Endothelial cell of umbilical vein (primary cell): ENCODE data around the gene HECW1. TPM values are rescaled to one million over a fixed set of nuclear protein-coding genes. Genes with fewer than 3 reads are reported as not detected.

ENCODE experiments used
- BruUV-seq: library from RNA; stranded (reverse); fragments of 400-500 nt; replicated peaks from 2 replicates; lab custom pipeline; 2021; lab: Mats Ljungman, UMichigan
- CTCF ChIA-PET: fragments of 300-600, 350-600 bp; sonication (Branson Sonifier 250); formaldehyde crosslinking; loops from one replicate; lab custom pipeline; 2021; ENCODE audit warnings: antibody characterized with exemption, inconsistent platforms; lab: Charles Lee
- POLR2A ChIA-PET: fragments of 300-600, 350-600 bp; sonication (Branson Sonifier 250); formaldehyde crosslinking; loops from one replicate; lab custom pipeline; 2021; ENCODE audit warnings: antibody characterized with exemption, inconsistent platforms; lab: Charles Lee
- DNase-seq: peaks from one replicate; pipeline ENCODE4 v3.0.0-alpha.2; 2011; ENCODE audit warnings: low read depth, low spot score
- FAIRE-seq: peaks from 2 replicates; lab custom pipeline; 2011; peaks lifted over from hg19 to GRCh38; lab: Jason Lieb, UNC
- H2AFZ ChIP-seq: 2 replicates; pipeline ENCODE4 v1.6.0; 2012; ENCODE audit warnings: low read depth, low read length, control low read depth, inconsistent platforms
- H3K27ac ChIP-seq: 2 replicates; pipeline ENCODE4 v1.5.1; 2011; ENCODE audit warnings: low read depth, mild to moderate bottlenecking, control low read depth, low read length, moderate library complexity; ENCODE audit not compliant: insufficient read depth
- H3K27me3 ChIP-seq, 2 experiments: 2 replicates each; pipeline versions ENCODE4 v1.6.0 to v1.6.1; 2011; ENCODE audit warnings: low read length in 2 of 2, mixed read lengths in 1 of 2; ENCODE audit not compliant: control insufficient read depth in 2 of 2, insufficient read depth in 2 of 2
- H3K36me3 ChIP-seq, 2 experiments: 2 replicates in 1 of 2; 3 replicates in 1 of 2; pipeline ENCODE4 v1.5.1; 2011; ENCODE audit warnings: low read length in 2 of 2, mild to moderate bottlenecking in 1 of 2, moderate library complexity in 1 of 2; ENCODE audit not compliant: control insufficient read depth in 2 of 2, insufficient read depth in 2 of 2; ENCODE audit errors: extremely low read depth in 1 of 2
- H3K4me1 ChIP-seq: 3 replicates; pipeline ENCODE4 v1.5.1; 2011; ENCODE audit warnings: mild to moderate bottlenecking, low read length; ENCODE audit not compliant: control insufficient read depth, insufficient read depth; ENCODE audit errors: extremely low read depth
- H3K4me2 ChIP-seq: 2 replicates; pipeline ENCODE4 v1.6.1; 2011; ENCODE audit warnings: low read length, control low read depth, mixed read lengths; ENCODE audit not compliant: insufficient read depth
- H3K4me3 ChIP-seq, 3 experiments: fragments of 200-600 bp in 1 of 3; sonication (generic), shearing (Covaris generic) in 1 of 3; replicated peaks in 1 of 3; 2 replicates each; pipeline ENCODE4 v1.5.1; 2011 to 2016; ENCODE audit warnings: control low read depth in 3 of 3, low read length in 3 of 3, mild to moderate bottlenecking in 2 of 3, inconsistent platforms in 1 of 3, low read depth in 1 of 3, moderate library complexity in 1 of 3; ENCODE audit not compliant: insufficient read depth in 1 of 3
- H3K79me2 ChIP-seq: 2 replicates; pipeline ENCODE4 v1.6.0; 2012; ENCODE audit warnings: low read length, inconsistent platforms; ENCODE audit not compliant: control insufficient read depth, insufficient read depth
- H3K9ac ChIP-seq: replicated peaks from 2 replicates; pipeline ENCODE3; 2011; ENCODE audit warnings: low read length, control low read depth; ENCODE audit not compliant: insufficient read depth; ENCODE audit errors: extremely low read depth
- H3K9me1 ChIP-seq: replicated peaks from 3 replicates; pipeline ENCODE4 v1.6.0; 2011; ENCODE audit warnings: mild to moderate bottlenecking, low read length; ENCODE audit not compliant: control insufficient read depth, insufficient read depth; ENCODE audit errors: extremely low read depth
- H3K9me3 ChIP-seq: replicated peaks from 2 replicates; pipeline ENCODE4 v1.5.1; 2012; ENCODE audit warnings: low read length, inconsistent platforms; ENCODE audit not compliant: control insufficient read depth, insufficient read depth
- H4K20me1 ChIP-seq: replicated peaks from 2 replicates; pipeline ENCODE3; 2011; ENCODE audit warnings: mild to moderate bottlenecking, low read length; ENCODE audit not compliant: control insufficient read depth, insufficient read depth; ENCODE audit errors: extremely low read depth
- CTCF ChIP-seq, 2 donors: IDR thresholded peaks; 1 replicate in 1 of 2; 2 replicates in 1 of 2; pipeline ENCODE4 v1.5.1; 2011; ENCODE audit warnings: low read length in 2 of 2, mild to moderate bottlenecking in 2 of 2, moderate library complexity in 2 of 2, control low read depth in 1 of 2, inconsistent platforms in 1 of 2, low read depth in 1 of 2; ENCODE audit not compliant: insufficient read depth in 1 of 2; ENCODE audit errors: extremely low read depth in 1 of 2
- EZH2 ChIP-seq: IDR thresholded peaks from 2 replicates; pipeline ENCODE4 v1.6.1; 2012; ENCODE audit warnings: borderline replicate concordance, low read depth, mild to moderate bottlenecking, moderate library complexity, low read length, inconsistent platforms; ENCODE audit not compliant: severe bottlenecking
- FOS ChIP-seq: IDR thresholded peaks from 2 replicates; pipeline ENCODE4 v1.6.1; 2011; ENCODE audit warnings: mild to moderate bottlenecking, low read length, moderate library complexity, borderline replicate concordance; ENCODE audit not compliant: insufficient read depth
- GATA2 ChIP-seq: IDR thresholded peaks from 2 replicates; pipeline ENCODE4 v1.7.0; 2011; ENCODE audit warnings: low read depth, mild to moderate bottlenecking, moderate library complexity, mixed read lengths, low read length; ENCODE audit not compliant: insufficient read length, insufficient read depth
- JUN ChIP-seq: IDR thresholded peaks from 2 replicates; pipeline ENCODE4 v1.6.1; 2011; ENCODE audit warnings: borderline replicate concordance, low read depth; ENCODE audit not compliant: insufficient read length, insufficient read depth
- MYC ChIP-seq: IDR thresholded peaks from one replicate; pipeline ENCODE4 v1.6.1; 2011; ENCODE audit warnings: mild to moderate bottlenecking, low read depth, low read length
- POLR2A ChIP-seq: IDR thresholded peaks from 2 replicates; pipeline ENCODE4 v1.6.1; 2012; ENCODE audit warnings: low read depth, mild to moderate bottlenecking, control low read depth, low read length
- POLR2AphosphoS5 ChIP-seq: IDR thresholded peaks from 2 replicates; pipeline ENCODE4 v1.6.1; 2012; ENCODE audit warnings: low read depth, mild to moderate bottlenecking, control low read depth, low read length, moderate library complexity; ENCODE audit not compliant: insufficient read depth
- dilution Hi-C: fragments of 300-500 bp; cut with MboI; formaldehyde crosslinking; loops from one replicate; pipeline ENCODE4 v1.15.0; 2019; ENCODE audit warnings: low sequenced_read_pairs; ENCODE audit not compliant: extremely low pct_ligation_motif_present
- intact Hi-C: fragments of 100-400 bp; cut with micrococcal nuclease; formaldehyde crosslinking; loops from one replicate; pipeline ENCODE4 v1.10.0; 2022
- polyA plus RNA-seq, 4 experiments: library from polyadenylated mRNA; depleted of rRNA in 3 of 4; stranded (reverse) in 3 of 4; unstranded in 1 of 4; fragments of >200 nt; gene quantifications; 2 replicates each; pipeline versions ENCODE4 v1.2.1 to v1.2.3, GENCODE V29; 2011 to 2012; ENCODE audit warnings: missing spikeins in 1 of 4
- total RNA-seq: library from RNA; stranded (reverse); gene quantifications from 2 replicates; pipeline ENCODE4 v1.2.3, GENCODE V29; 2021
- TF ChIP-seq, protein P1 (sequence below): IDR thresholded peaks from 2 replicates; pipeline ENCODE4 v1.6.1; 2011; ENCODE audit not compliant: insufficient read depth, insufficient read length

Gene HECW1
- total and polyA plus RNA-seq, 2 donors (not counting 3 experiments of a cell fraction or from before 2014, with no cell fraction given): not detected

DNA sequence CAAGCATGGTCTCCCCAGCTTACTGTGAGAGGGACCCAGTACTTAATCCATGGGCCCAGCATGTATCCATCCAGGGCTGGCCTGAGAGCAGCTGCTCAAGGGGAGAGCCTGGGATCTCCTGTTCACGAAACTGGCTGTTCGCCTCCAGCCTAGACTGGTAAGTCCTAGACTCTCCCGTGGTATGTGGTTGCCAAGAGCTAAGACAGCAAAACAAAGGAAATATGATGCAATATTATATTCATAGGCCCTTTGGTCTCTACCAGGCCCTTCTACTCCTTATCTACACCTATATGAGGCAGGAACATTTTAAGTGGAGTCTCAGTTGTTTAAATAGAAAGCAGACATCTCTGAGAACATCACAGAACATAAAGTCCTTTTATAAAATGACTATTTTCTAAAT lies 441.6 kb downstream of the HECW1 start:
- FAIRE-seq (no peak), DNase-seq (no peak)
- no peak overlapping the region for H3K4me3 ChIP-seq
- H3K27ac ChIP-seq: no peak overlapping the region
- ChIA-PET CTCF (interaction anchor here (1.6 kb wide), 1 partner anchor 12 kb away, joined by 3 read pairs; no protein-coding TSS in a partner anchor), POLR2A (no interaction called here)
- H3K36me3 ChIP-seq: no peaks in the 10 kb centered on the region
- H4K20me1 ChIP-seq: no peaks in the 10 kb centered on the region
- intact Hi-C loops: no loop called here
- peaks cover 6 to 15% of the 10 kb centered on the region in 2 experiments for H3K27me3 ChIP-seq
- H2AFZ ChIP-seq: no peak overlapping the region
- dilution Hi-C loops: no loop called here
- no peak for TF ChIP-seq EZH2
- TF ChIP-seq MYC: no peak
- TF ChIP-seq GATA2: no peak
- no peaks in the 10 kb centered on the region for H3K79me2 ChIP-seq
- H3K9me1 ChIP-seq: no peaks in the 10 kb centered on the region
- no peak overlapping the region for H3K4me2 ChIP-seq
- no TSS peak for BruUV-seq
- no peaks in the 10 kb centered on the region for H3K9me3 ChIP-seq
- H3K4me1 ChIP-seq: no peaks in the 10 kb centered on the region
- no peak overlapping the region for H3K9ac ChIP-seq

DNA sequence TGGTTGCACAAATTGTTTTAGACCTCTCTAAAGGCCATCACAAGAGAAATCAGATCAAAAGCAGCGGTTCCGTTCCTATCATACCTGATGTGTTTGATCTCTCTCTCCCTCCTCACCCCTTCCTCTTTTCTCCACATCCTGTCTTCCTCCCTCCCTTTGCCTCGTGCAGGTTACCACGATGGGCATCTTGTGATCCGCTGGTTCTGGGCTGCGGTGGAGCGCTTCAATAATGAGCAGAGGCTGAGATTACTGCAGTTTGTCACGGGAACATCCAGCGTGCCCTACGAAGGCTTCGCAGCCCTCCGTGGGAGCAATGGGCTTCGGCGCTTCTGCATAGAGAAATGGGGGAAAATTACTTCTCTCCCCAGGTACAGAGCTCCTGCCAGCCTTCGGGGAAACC lies 442.0 kb downstream of the HECW1 start:
- no peaks in the 10 kb centered on the region for H3K36me3 ChIP-seq
- H3K9me1 ChIP-seq: no peaks in the 10 kb centered on the region
- peaks cover 8 to 15% of the 10 kb centered on the region in 2 experiments for H3K27me3 ChIP-seq
- no peak overlapping the region for H3K4me2 ChIP-seq
- POLR2A ChIA-PET: no interaction called here
- no peaks in the 10 kb centered on the region for H4K20me1 ChIP-seq
- no peaks in the 10 kb centered on the region for H3K4me1 ChIP-seq
- no peak for TF ChIP-seq CTCF (IDR thresholded peaks at IDR 0.05; ENCODE audit: extremely low read depth in 1 of 2, insufficient read depth in 1 of 2, low read depth in 1 of 2, low read length in 2 of 2)
- TF ChIP-seq POLR2AphosphoS5: no peak
- no peak for TF ChIP-seq FOS
- TF ChIP-seq, protein P1, sequence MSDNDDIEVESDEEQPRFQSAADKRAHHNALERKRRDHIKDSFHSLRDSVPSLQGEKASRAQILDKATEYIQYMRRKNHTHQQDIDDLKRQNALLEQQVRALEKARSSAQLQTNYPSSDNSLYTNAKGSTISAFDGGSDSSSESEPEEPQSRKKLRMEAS: no peak
- TF ChIP-seq POLR2A: no peak
- no peak for TF ChIP-seq JUN
- no peak for TF ChIP-seq EZH2
- no peak for TF ChIP-seq MYC
- BruUV-seq: no TSS peak
- dilution Hi-C loops (no loop called here), intact Hi-C loops (no loop called here)
- CTCF ChIA-PET: no interaction called here
- no peak overlapping the region for H3K4me3 ChIP-seq
- no peak for FAIRE-seq
- no peak overlapping the region for H3K27ac ChIP-seq
- H3K79me2 ChIP-seq: no peaks in the 10 kb centered on the region
- H3K9ac ChIP-seq: no peak overlapping the region
- DNase-seq: no peak
- H3K9me3 ChIP-seq: no peaks in the 10 kb centered on the region
- no peak overlapping the region for H2AFZ ChIP-seq
